Lower leg skin (tissue), 4 donors: ENCODE data around the gene GUCY1A1. TPM values are rescaled to one million over a fixed set of nuclear protein-coding genes. Genes with fewer than 3 reads are reported as not detected.

Source experiments
- DNase-seq, 2 donors: peaks; one replicate each; pipeline ENCODE4 v3.0.0-alpha.2; 2019; ENCODE audit warnings: low spot score in 2 of 2
- H3K4me3 ChIP-seq: fragments of 200-600 bp; sonication (generic); 2 replicates; pipeline ENCODE4 v1.5.1; 2017; ENCODE audit warnings: mild to moderate bottlenecking, low read depth; ENCODE audit not compliant: poor library complexity, severe bottlenecking
- POLR2A ChIP-seq, 2 donors: fragments of 450-650 bp; IDR thresholded peaks; one replicate each; pipeline ENCODE4 v1.6.1; 2016 to 2017; ENCODE audit warnings: antibody characterized with exemption in 2 of 2, mild to moderate bottlenecking in 1 of 2, moderate library complexity in 1 of 2
- WGBS, 2 donors: methylation state at CpG; one replicate each; pipeline ENCODE4 v1.1.5; 2018; 5-methylcytosine and 5-hydroxymethylcytosine counted together
- intact Hi-C: fragments of 100-400 bp; cut with DNase I; formaldehyde crosslinking; loops from one replicate; pipeline ENCODE4 v1.15.0; 2023; ENCODE audit warnings: low total_unique reads
- total RNA-seq, 4 donors: library from RNA; depleted of rRNA; stranded (reverse); fragments of >200 nt; gene quantifications; one replicate each; pipeline ENCODE4 v1.1.0, GENCODE V29; 2016
- TF ChIP-seq, protein P1 (sequence below), 3 donors: fragments of 450-650 bp; IDR thresholded peaks; one replicate each; pipeline ENCODE4 v1.5.1; 2016; ENCODE audit warnings: antibody characterized with exemption in 3 of 3, mild to moderate bottlenecking in 3 of 3, moderate library complexity in 2 of 3

GUCY1A1 gene
- total RNA-seq, 4 donors from 2014 or later = 1.5 to 12.9 (median 9.2) TPM

DNA sequence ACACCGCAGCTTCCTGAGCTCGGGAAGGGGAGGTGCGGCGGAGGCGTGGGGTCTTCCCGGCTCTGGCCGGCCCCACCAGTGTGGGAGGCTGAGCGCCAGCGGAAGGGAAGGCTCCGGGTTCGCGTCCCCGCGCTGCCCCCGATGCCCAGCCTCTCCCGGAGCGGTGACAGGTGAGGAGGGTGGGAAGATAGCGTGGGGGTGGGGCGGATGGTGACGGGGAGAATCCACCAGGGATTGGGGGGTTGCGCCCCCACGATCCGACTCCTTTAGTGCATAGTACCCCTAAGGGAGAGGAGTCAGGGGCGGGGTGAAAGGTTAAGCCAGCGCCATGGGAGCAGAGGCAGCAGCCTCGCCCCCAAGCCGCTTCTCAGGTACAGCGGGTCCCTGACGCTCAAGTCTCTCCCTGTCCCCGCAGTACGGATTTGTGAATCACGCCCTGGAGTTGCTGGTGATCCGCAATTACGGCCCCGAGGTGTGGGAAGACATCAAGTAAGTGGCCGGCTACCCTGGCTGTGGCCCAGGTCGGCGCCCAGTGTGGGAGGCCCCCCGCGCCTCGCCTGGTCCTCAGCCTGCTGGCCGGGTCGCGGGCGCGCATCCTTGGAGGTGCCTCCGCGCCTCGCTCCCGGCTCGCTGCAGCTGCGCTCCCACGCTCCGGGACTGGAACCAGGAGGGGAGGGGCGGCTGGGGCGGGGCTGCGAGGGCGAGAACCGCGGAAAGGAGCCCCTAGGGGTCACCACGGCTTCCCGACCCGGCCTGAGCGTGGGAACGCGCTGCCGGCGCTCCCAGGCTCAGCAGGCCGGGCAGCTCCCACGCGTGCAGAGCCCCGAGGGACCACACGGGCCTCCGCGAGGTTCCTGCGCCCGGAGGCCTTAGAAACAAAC, 93.0 kb downstream of the GUCY1A1 start:
- intact Hi-C loops = no loop called here
- peak in 1 of 2 donors; percentile 84 for DNase-seq
- TF ChIP-seq, protein P1, sequence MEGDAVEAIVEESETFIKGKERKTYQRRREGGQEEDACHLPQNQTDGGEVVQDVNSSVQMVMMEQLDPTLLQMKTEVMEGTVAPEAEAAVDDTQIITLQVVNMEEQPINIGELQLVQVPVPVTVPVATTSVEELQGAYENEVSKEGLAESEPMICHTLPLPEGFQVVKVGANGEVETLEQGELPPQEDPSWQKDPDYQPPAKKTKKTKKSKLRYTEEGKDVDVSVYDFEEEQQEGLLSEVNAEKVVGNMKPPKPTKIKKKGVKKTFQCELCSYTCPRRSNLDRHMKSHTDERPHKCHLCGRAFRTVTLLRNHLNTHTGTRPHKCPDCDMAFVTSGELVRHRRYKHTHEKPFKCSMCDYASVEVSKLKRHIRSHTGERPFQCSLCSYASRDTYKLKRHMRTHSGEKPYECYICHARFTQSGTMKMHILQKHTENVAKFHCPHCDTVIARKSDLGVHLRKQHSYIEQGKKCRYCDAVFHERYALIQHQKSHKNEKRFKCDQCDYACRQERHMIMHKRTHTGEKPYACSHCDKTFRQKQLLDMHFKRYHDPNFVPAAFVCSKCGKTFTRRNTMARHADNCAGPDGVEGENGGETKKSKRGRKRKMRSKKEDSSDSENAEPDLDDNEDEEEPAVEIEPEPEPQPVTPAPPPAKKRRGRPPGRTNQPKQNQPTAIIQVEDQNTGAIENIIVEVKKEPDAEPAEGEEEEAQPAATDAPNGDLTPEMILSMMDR (IDR thresholded peaks at IDR 0.05) = no peak
- no peak for TF ChIP-seq POLR2A (IDR thresholded peaks at IDR 0.05)
- H3K4me3 ChIP-seq = peak overlapping the region; percentile 33
- 1% methylated on average over 51 to 52 of the region's 77 CpGs for WGBS, 2 donors

DNA sequence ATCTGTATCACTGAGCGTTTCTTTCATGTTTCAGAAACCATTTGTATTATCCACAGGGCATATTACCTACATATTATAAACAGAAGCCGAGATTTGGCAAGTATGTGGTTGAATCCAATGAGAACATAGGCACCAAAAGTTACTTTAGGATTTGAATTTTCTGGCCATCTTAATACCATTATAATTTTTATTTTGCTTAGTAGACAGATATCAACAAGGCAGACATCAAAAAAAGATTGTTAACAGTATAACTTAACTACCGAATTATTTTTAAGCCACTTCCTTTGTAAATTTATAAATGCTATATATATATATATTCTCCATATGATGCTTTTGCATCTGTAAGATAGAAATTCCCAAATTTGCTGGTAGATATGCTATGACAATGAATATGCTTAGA, 94.4 kb downstream of the GUCY1A1 start:
- H3K4me3 ChIP-seq = no peak overlapping the region
- no peak for DNase-seq
- 88 to 91% methylated on average over 3 of the region's 3 CpGs for WGBS, 2 donors
- TF ChIP-seq POLR2A (IDR thresholded peaks at IDR 0.05) = no peak
- TF ChIP-seq, protein P1 (IDR thresholded peaks at IDR 0.05) = no peak
- intact Hi-C loops = no loop called here

DNA sequence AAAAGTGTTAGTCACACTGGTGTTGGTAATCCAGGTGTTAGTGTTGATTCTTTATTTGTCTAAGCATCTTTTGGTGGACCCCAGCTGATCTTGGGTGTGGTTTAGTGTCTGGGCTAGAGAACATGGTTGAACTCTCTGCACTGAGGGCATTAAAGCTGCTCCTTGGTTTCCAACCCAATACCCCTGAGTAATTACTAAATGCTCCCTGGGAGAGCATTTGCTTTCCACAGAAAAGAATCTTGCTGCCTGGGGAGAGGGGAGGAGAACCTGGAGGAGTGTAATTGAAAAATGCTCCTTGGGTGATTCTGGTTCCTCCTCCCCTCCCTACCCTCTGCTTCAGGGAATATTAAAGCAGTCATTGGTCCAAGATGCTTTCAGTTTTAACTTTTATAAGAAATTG, 95.3 kb downstream of the GUCY1A1 start:
- TF ChIP-seq POLR2A (IDR thresholded peaks at IDR 0.05) = no peak
- TF ChIP-seq, protein P1 (IDR thresholded peaks at IDR 0.05) = no peak
- no peak for DNase-seq
- intact Hi-C loops = no loop called here
- H3K4me3 ChIP-seq = no peak overlapping the region

- TF ChIP-seq, protein P1 (IDR thresholded peaks at IDR 0.05) = no peak
- TF ChIP-seq POLR2A (IDR thresholded peaks at IDR 0.05) = no peak
- H3K4me3 ChIP-seq = no peak overlapping the region
- intact Hi-C loops = no loop called here
- DNase-seq = no peak
Measured at GRCh38 chr4:155762334-155762733, 95.7 kb downstream of the GUCY1A1 start.

DNA sequence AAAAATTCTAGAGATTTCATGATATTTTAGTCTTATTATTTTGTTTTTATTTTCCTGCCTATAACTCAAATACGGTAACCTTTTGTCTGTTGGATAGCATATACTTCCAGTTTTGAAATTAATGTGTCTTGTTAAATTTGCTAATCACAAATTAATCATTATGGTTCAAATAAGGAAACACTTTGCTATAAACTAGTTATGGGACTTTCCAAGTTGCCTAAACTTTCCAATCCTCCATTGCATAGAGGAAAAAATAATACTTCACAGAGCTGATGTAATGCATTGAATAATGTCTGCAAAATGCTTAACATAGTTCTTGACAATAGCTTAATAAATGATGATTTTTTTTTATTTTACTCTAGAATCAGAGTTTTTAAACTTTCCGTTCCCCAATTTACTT, 96.9 kb downstream of the GUCY1A1 start:
- H3K4me3 ChIP-seq = no peak overlapping the region
- TF ChIP-seq, protein P1 (IDR thresholded peaks at IDR 0.05) = no peak
- TF ChIP-seq POLR2A (IDR thresholded peaks at IDR 0.05) = no peak
- 87 to 88% methylated on average over 2 of the region's 2 CpGs for WGBS, 2 donors
- intact Hi-C loops = no loop called here
- DNase-seq = no peak

GRCh38 chr4:155765149-155765548, 98.5 kb downstream of the GUCY1A1 start:
- 66 to 73% methylated on average over 3 of the region's 3 CpGs for WGBS, 2 donors
- DNase-seq = no peak
- intact Hi-C loops = no loop called here
- no peak overlapping the region for H3K4me3 ChIP-seq
- TF ChIP-seq POLR2A (IDR thresholded peaks at IDR 0.05) = no peak
- TF ChIP-seq, protein P1 (IDR thresholded peaks at IDR 0.05) = no peak
